Body of pancreas (tissue), 4 donors: ENCODE measurements around the gene RBBP8NL.

Source experiments
- POLR2A ChIP-seq, 3 donors: fragments of 450-650 bp; IDR thresholded peaks; one replicate each; pipeline ENCODE4 v1.6.1; 2016; ENCODE audit warnings: antibody characterized with exemption in 3 of 3, mild to moderate bottlenecking in 2 of 3
- TF ChIP-seq, protein P1 (sequence below), 7 experiments: fragments of 450-650 bp in 4 of 7; fragments of 200-600 bp in 3 of 7; sonication (generic) in 3 of 7; IDR thresholded peaks; one replicate each; pipeline ENCODE4 v1.5.1; 2016 to 2019; ENCODE audit warnings: antibody characterized with exemption in 7 of 7

GRCh38 chr20:62413896-62414481 is 13.3 kb downstream of the RBBP8NL start:
- TF ChIP-seq, protein P1, sequence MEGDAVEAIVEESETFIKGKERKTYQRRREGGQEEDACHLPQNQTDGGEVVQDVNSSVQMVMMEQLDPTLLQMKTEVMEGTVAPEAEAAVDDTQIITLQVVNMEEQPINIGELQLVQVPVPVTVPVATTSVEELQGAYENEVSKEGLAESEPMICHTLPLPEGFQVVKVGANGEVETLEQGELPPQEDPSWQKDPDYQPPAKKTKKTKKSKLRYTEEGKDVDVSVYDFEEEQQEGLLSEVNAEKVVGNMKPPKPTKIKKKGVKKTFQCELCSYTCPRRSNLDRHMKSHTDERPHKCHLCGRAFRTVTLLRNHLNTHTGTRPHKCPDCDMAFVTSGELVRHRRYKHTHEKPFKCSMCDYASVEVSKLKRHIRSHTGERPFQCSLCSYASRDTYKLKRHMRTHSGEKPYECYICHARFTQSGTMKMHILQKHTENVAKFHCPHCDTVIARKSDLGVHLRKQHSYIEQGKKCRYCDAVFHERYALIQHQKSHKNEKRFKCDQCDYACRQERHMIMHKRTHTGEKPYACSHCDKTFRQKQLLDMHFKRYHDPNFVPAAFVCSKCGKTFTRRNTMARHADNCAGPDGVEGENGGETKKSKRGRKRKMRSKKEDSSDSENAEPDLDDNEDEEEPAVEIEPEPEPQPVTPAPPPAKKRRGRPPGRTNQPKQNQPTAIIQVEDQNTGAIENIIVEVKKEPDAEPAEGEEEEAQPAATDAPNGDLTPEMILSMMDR (IDR thresholded peaks at IDR 0.05), result no peak
- no peak for TF ChIP-seq POLR2A (IDR thresholded peaks at IDR 0.05)
